Activated naive CD8-positive, alpha-beta T cell treated with anti-CD3 and anti-CD28 coated beads for 36 hours (primary cell): ENCODE results near the gene NFE2. TPM values are rescaled to one million over a fixed set of nuclear protein-coding genes. Genes with fewer than 3 reads are reported as not detected.

Experiments
- DNase-seq: peaks from one replicate; pipeline ENCODE4 v3.0.0; 2021
- H3K27ac Mint-ChIP-seq: one replicate; pipeline ENCODE4 v1.8.0; 2022; ENCODE audit warnings: mild to moderate bottlenecking, moderate library complexity, mixed read lengths
- H3K27me3 Mint-ChIP-seq: one replicate; pipeline ENCODE4 v1.8.0; 2022; ENCODE audit warnings: mild to moderate bottlenecking, mixed read lengths
- H3K36me3 Mint-ChIP-seq: one replicate; pipeline ENCODE4 v1.8.0; 2021; ENCODE audit warnings: mild to moderate bottlenecking, mixed read lengths
- H3K4me1 Mint-ChIP-seq: one replicate; pipeline ENCODE4 v1.8.0; 2021; ENCODE audit warnings: mixed read lengths
- H3K4me3 Mint-ChIP-seq: one replicate; pipeline ENCODE4 v1.8.0; 2022; ENCODE audit warnings: mild to moderate bottlenecking, moderate library complexity, mixed read lengths
- H3K9me3 Mint-ChIP-seq: one replicate; pipeline ENCODE4 v1.8.0; 2022; ENCODE audit warnings: mixed read lengths
- total RNA-seq, 2 experiments: library from RNA; stranded (reverse); gene quantifications; one replicate each; pipeline ENCODE4 v1.2.3, GENCODE V29; 2021

Gene NFE2
- total RNA-seq, 2 experiments from 2014 or later: not detected

GRCh38 chr12:54280468-54281260 lies 20.2 kb downstream of the NFE2 start, which contains the start of gene HNRNPA1:
HNRNPA1 (plus strand) TSS chr12:54280726; CDS start chr12:54280808, 82 bp downstream.
- Mint-ChIP-seq H3K4me3 (no peak within 1 kb of the TSS), H3K36me3 (peaks cover 8% of the 10 kb centered on the region), H3K27me3 (peaks cover 15% of the 10 kb centered on the region), H3K4me1 (peaks cover 62% of the 10 kb centered on the region), H3K27ac (no peak within 1 kb of the TSS), H3K9me3 (no peaks in the 10 kb centered on the region)
- DNase-seq: peak; percentile 92

DNA sequence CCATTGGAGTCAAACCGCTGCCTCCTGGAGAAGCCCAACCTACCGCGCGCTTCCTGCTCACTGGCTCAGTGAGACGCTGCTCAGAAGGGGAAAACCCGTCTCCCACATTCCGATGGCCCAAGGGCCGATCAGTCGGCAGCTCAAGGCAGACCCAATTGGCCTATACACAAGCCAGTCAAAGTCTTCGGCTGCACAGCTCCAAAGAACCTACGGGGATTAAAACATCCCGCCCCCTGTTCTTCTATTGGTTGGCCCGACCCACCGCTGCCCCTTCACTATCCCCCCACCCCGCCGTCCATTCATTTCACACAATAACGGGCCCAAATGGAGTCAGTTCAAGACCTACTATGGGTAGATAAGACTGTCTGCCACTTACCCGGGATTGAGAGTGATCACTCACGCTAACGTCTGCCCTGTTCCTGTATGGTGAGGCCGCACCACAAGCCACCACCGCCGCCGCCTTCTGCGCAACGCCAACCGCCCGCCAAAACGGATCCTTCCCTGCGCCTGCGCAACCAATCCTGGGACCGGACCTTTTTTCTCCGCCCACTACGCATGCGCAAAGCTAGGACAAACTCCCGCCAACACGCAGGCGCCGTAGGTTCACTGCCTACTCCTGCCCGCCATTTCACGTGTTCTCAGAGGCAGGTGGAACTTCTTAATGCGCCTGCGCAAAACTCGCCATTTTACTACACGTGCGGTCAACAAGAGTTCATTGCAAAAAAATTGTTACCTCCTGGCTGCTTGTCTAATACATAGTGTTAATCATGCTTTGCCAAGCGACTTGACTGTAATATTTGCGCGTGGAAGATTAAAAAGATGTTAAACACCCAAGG lies 21.0 kb downstream of the NFE2 start, which contains the start of gene CBX5:
TSS of gene CBX5 (minus strand) at position 491 of the 836 bp plus-strand sequence. CDS start 22,472 bp downstream, outside the sequence.
- Mint-ChIP-seq H3K27ac (no peak within 1 kb of the TSS), H3K9me3 (no peaks in the 10 kb centered on the region), H3K27me3 (peaks cover 15% of the 10 kb centered on the region), H3K4me3 (no peak within 1 kb of the TSS), H3K4me1 (peaks cover 62% of the 10 kb centered on the region), H3K36me3 (peaks cover 8% of the 10 kb centered on the region)
- peak; percentile 99 for DNase-seq

DNA sequence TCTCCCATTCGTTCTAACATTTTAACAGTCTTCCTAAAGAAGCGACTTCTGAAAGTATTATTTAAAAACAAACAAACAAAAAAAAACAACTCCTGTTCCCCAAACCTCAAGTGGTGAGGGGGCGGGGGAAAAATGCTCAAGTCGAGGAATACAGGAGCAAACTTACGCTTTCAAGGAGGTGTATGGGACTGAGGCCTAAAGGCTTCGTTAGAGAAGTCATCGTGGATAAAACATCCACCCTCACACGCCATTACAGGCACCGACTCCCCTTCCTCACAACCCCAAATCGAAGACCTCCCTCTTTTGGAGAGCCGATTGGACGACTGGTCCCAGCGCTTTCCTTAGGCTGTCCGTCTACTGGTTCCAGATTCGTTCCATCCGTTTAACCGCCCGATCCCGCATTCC lies 21.6 kb downstream of the NFE2 start:
- Mint-ChIP-seq H3K4me1 (peaks cover 60% of the 10 kb centered on the region), H3K4me3 (no peak overlapping the region), H3K9me3 (no peaks in the 10 kb centered on the region), H3K27me3 (peaks cover 15% of the 10 kb centered on the region), H3K27ac (no peak overlapping the region), H3K36me3 (peaks cover 8% of the 10 kb centered on the region)
- DNase-seq: no peak

- Mint-ChIP-seq H3K9me3 (no peaks in the 10 kb centered on the region), H3K4me3 (no peak overlapping the region), H3K27me3 (peaks cover 12% of the 10 kb centered on the region), H3K36me3 (peaks cover 20% of the 10 kb centered on the region), H3K4me1 (peaks cover 56% of the 10 kb centered on the region), H3K27ac (no peak overlapping the region)
- no peak for DNase-seq
Measured at GRCh38 chr12:54277823-54278276, 23.0 kb downstream of the NFE2 start.

DNA sequence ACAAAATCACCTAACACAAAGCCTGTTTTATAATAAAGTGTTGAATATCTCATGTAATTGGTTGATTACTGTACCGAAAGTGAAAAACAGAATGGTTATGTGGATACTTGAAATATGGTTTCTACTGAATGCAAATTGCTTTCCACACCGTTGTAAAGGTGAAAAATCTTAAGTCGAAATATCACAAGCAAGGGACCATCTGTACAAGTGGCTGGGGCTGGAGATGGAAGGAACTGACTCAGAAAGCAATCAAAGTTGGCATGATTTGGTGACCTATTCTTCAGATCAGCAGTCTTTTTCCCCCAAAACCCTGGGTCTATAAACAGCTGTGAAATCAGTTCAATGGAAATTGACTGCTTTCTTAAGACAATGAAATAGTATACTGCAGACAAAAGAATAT lies 24.4 kb downstream of the NFE2 start:
- DNase-seq: no peak
- Mint-ChIP-seq H3K4me3 (peak overlapping the region; percentile 56), H3K4me1 (peaks cover 55% of the 10 kb centered on the region), H3K27me3 (peaks cover 1% of the 10 kb centered on the region), H3K36me3 (peaks cover 31% of the 10 kb centered on the region), H3K27ac (peak overlapping the region; percentile 72), H3K9me3 (no peaks in the 10 kb centered on the region)

GRCh38 chr12:54273981-54274380 lies 26.8 kb downstream of the NFE2 start:
- Mint-ChIP-seq H3K27me3 (no peaks in the 10 kb centered on the region), H3K36me3 (peaks cover 31% of the 10 kb centered on the region), H3K4me3 (no peak overlapping the region), H3K4me1 (peaks cover 66% of the 10 kb centered on the region), H3K27ac (no peak overlapping the region), H3K9me3 (no peaks in the 10 kb centered on the region)
- no peak for DNase-seq

DNA sequence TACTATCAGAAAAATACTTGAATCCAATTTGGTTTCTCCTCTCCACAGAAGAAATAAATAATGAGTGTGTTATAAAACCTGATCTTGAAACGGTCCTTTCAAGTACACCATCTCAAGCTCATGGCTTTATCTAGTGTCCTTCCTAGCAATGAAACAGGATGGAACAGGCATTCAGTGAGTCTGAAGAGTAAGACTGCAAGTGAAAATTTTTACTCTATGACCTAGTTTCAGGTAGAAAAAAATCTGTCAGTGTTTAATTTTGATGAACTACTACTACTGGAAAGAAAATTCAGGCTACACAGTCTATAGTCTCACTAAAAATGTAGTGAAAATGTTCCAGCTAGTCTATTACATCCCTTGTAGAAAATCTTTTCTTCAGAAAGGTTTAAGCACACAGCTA lies 28.6 kb downstream of the NFE2 start:
- peak overlapping the region; percentile 2 for H3K27ac Mint-ChIP-seq
- no peak overlapping the region for H3K4me3 Mint-ChIP-seq
- DNase-seq: no peak
- peaks cover 33% of the 10 kb centered on the region for H3K36me3 Mint-ChIP-seq
- no peaks in the 10 kb centered on the region for H3K27me3 Mint-ChIP-seq
- H3K9me3 Mint-ChIP-seq: no peaks in the 10 kb centered on the region
- peaks cover 57% of the 10 kb centered on the region for H3K4me1 Mint-ChIP-seq

- Mint-ChIP-seq H3K4me3 (no peak overlapping the region), H3K9me3 (no peaks in the 10 kb centered on the region), H3K4me1 (peaks cover 40% of the 10 kb centered on the region), H3K27me3 (no peaks in the 10 kb centered on the region), H3K36me3 (peaks cover 26% of the 10 kb centered on the region), H3K27ac (peak overlapping the region; percentile 67)
- no peak for DNase-seq
Measured at GRCh38 chr12:54270345-54270744, 30.5 kb downstream of the NFE2 start.

GRCh38 chr12:54266852-54267251 lies 34.0 kb downstream of the NFE2 start:
- Mint-ChIP-seq H3K4me1 (peaks cover 18% of the 10 kb centered on the region), H3K27me3 (no peaks in the 10 kb centered on the region), H3K36me3 (peaks cover 7% of the 10 kb centered on the region), H3K27ac (no peak overlapping the region), H3K4me3 (no peak overlapping the region), H3K9me3 (no peaks in the 10 kb centered on the region)
- DNase-seq: no peak

- Mint-ChIP-seq H3K4me3 (no peak overlapping the region), H3K9me3 (no peaks in the 10 kb centered on the region), H3K27ac (no peak overlapping the region), H3K36me3 (peaks cover 6% of the 10 kb centered on the region), H3K27me3 (no peaks in the 10 kb centered on the region), H3K4me1 (peaks cover 11% of the 10 kb centered on the region)
- DNase-seq: no peak
Measured at GRCh38 chr12:54265364-54265812, 35.4 kb downstream of the NFE2 start.

DNA sequence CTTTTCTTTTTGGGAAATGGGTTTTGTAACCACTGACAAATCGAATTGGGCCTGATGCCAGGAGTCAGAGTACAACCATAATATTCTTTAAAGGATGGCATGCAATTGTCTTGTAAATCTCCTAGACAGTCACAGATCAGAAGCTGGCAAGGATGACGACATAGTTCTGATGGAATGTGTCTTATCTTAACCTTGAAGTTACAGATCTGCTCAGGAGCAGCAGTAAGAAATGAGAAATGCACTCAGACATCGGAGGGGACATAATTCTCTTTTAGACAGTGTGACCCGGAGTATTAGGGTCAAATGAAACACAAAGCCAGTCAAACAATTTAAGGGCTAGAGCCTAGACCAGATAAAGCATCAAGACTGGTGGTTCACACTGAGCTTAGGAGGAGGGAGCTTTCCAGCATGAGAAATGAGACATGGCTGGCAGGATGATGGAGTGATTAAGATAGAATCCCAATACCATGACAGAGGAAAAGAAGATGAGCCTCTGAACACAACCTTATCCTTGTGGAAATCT lies 38.4 kb downstream of the NFE2 start:
- no peak for DNase-seq
- Mint-ChIP-seq H3K4me3 (no peak overlapping the region), H3K4me1 (peaks cover 22% of the 10 kb centered on the region), H3K36me3 (peaks cover 6% of the 10 kb centered on the region), H3K9me3 (no peaks in the 10 kb centered on the region), H3K27ac (no peak overlapping the region), H3K27me3 (no peaks in the 10 kb centered on the region)

- Mint-ChIP-seq H3K27ac (no peak overlapping the region), H3K27me3 (no peaks in the 10 kb centered on the region), H3K4me1 (peaks cover 22% of the 10 kb centered on the region)
Measured at GRCh38 chr12:54261815-54262402, 38.9 kb downstream of the NFE2 start.

DNA sequence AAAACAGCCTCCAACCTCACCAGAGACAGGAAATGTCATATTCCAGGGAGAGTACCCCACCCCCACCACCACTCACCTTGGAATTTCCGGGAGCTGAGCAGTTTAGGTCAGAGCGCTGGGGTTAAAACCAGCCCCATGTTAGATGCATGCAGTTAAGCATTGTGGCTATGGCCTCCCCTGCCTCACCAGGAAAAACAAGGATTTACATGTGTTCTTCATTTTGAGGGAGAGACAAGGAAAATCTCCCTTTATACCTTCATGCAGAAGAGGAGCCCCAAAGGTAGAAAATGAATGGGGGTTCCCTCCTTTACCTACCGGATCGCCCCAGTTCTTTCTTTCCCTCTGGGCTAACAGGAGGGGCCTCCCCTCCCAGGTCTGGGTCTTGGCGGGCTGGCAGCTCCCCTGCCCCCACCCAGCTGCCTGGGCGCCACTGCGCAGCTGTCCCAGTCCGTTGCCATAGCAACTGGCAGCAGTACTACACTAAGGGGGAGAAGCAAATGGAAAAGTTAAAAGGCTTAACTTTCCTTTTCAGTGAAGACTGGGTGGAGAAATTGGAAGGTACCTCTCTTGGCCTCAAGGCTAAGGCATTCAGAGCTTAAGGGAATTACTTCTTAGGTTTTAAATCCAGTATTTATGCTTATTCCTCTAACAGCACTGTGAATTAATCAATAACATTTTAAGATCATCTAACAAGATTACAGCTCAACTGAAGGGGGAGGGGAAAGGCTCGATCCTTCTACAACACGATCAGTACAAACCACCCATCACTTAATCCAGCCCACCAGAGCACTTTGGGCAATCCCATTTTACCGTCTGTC lies 41.4 kb downstream of the NFE2 start:
- DNase-seq: peak; percentile 83
- Mint-ChIP-seq H3K9me3 (no peaks in the 10 kb centered on the region), H3K4me3 (peak overlapping the region; percentile 82), H3K27me3 (no peaks in the 10 kb centered on the region), H3K4me1 (peaks cover 22% of the 10 kb centered on the region), H3K36me3 (peaks cover 15% of the 10 kb centered on the region), H3K27ac (peak overlapping the region; percentile 82)

More at GRCh38 chr12:54261815-54262402, 38.9 kb downstream of the NFE2 start:
- no peak for DNase-seq
- Mint-ChIP-seq H3K9me3 (no peaks in the 10 kb centered on the region), H3K36me3 (peaks cover 7% of the 10 kb centered on the region), H3K4me3 (no peak overlapping the region)

GRCh38 chr12:54258201-54258681 lies 42.6 kb downstream of the NFE2 start:
- H3K4me3 Mint-ChIP-seq: peak overlapping the region; percentile 41
- no peak for DNase-seq
- H3K27ac Mint-ChIP-seq: no peak overlapping the region
- H3K27me3 Mint-ChIP-seq: no peaks in the 10 kb centered on the region
- peaks cover 16% of the 10 kb centered on the region for H3K36me3 Mint-ChIP-seq
- no peaks in the 10 kb centered on the region for H3K9me3 Mint-ChIP-seq
- peaks cover 22% of the 10 kb centered on the region for H3K4me1 Mint-ChIP-seq
